ENCODE measurements around the gene NEDD4.
"Not testable (repeated sequence)": the region's sequence is repeated elsewhere in the genome, so short reads cannot be mapped to it uniquely, and the experiment has no call there.

NEDD4 gene

GRCh38 chr15:55897560-55898336 is 95.7 kb downstream of the NEDD4 start:
- no peak for DNase-seq (ENCODE audit: low read depth in 1 of 2, low spot score in 1 of 2)

GRCh38 chr15:55894399-55894965 is 98.9 kb downstream of the NEDD4 start:
- no peak for DNase-seq (ENCODE audit: low read depth in 1 of 2, low spot score in 1 of 2)

GRCh38 chr15:55893852-55894251 is 99.6 kb downstream of the NEDD4 start:
- no peak for DNase-seq (ENCODE audit: low read depth in 1 of 2, low spot score in 1 of 2)

- DNase-seq (ENCODE audit: low read depth in 1 of 2, low spot score in 1 of 2), result no peak
Measured at GRCh38 chr15:55891196-55891595, 102.2 kb downstream of the NEDD4 start.

GRCh38 chr15:55884223-55884622 is 109.2 kb downstream of the NEDD4 start:
- no peak for DNase-seq (ENCODE audit: low read depth in 1 of 2, low spot score in 1 of 2)

GRCh38 chr15:55879181-55879580 is 114.2 kb downstream of the NEDD4 start:
- no peak for DNase-seq (ENCODE audit: low read depth in 1 of 2, low spot score in 1 of 2)

GRCh38 chr15:55873024-55873720 is 120.2 kb downstream of the NEDD4 start:
- DNase-seq (ENCODE audit: low read depth in 1 of 2, low spot score in 1 of 2), result no peak

- DNase-seq (ENCODE audit: low read depth in 1 of 2, low spot score in 1 of 2), result no peak
Measured at GRCh38 chr15:55872471-55872870, 120.9 kb downstream of the NEDD4 start.

- no peak for DNase-seq (ENCODE audit: low read depth in 1 of 2, low spot score in 1 of 2)
Measured at GRCh38 chr15:55869660-55870059, 123.8 kb downstream of the NEDD4 start.

GRCh38 chr15:55868707-55869106 is 124.7 kb downstream of the NEDD4 start:
- no peak for DNase-seq (ENCODE audit: low read depth in 1 of 2, low spot score in 1 of 2)

- DNase-seq (ENCODE audit: low read depth in 1 of 2, low spot score in 1 of 2), result not testable (repeated sequence)
Measured at GRCh38 chr15:55868291-55868690, 125.1 kb downstream of the NEDD4 start.

GRCh38 chr15:55863911-55864310 is 129.5 kb downstream of the NEDD4 start:
- no peak for DNase-seq (ENCODE audit: low read depth in 1 of 2, low spot score in 1 of 2)

GRCh38 chr15:55861115-55861514 is 132.3 kb downstream of the NEDD4 start:
- no peak for DNase-seq (ENCODE audit: low read depth in 1 of 2, low spot score in 1 of 2)

GRCh38 chr15:55860468-55860867 is 132.9 kb downstream of the NEDD4 start:
- no peak for DNase-seq (ENCODE audit: low read depth in 1 of 2, low spot score in 1 of 2)

GRCh38 chr15:55859681-55860080 is 133.7 kb downstream of the NEDD4 start:
- no peak for DNase-seq (ENCODE audit: low read depth in 1 of 2, low spot score in 1 of 2)

- DNase-seq (ENCODE audit: low read depth in 1 of 2, low spot score in 1 of 2), result no peak
Measured at GRCh38 chr15:55858661-55859060, 134.8 kb downstream of the NEDD4 start.

- DNase-seq (ENCODE audit: low read depth in 1 of 2, low spot score in 1 of 2), result no peak
Measured at GRCh38 chr15:55856506-55857164, 136.8 kb downstream of the NEDD4 start.

GRCh38 chr15:55853134-55853533 is 140.3 kb downstream of the NEDD4 start:
- DNase-seq (ENCODE audit: low read depth in 1 of 2, low spot score in 1 of 2), result no peak

GRCh38 chr15:55846116-55846707 is 147.2 kb downstream of the NEDD4 start:
- DNase-seq (ENCODE audit: low read depth in 1 of 2, low spot score in 1 of 2), result no peak

- DNase-seq (ENCODE audit: low read depth in 1 of 2, low spot score in 1 of 2), result not testable (repeated sequence)
Measured at GRCh38 chr15:55842897-55843296, 150.5 kb downstream of the NEDD4 start.

GRCh38 chr15:55835866-55836265 is 157.5 kb downstream of the NEDD4 start:
- DNase-seq (ENCODE audit: low read depth in 1 of 2, low spot score in 1 of 2), result no peak

Measured in stimulated activated CD4-positive, alpha-beta T cell treated with anti-CD3 and anti-CD28 coated beads, Interleukin-15, amount 100 ng/mL, for 1 hour (primary cell).